Medulla oblongata (tissue), 1 donor: ENCODE results near the gene ORC3.
"Not testable (repeated sequence)": the region's sequence is repeated elsewhere in the genome, so short reads cannot be mapped to it uniquely, and the experiment has no call there.

Source experiments
- DNase-seq: peaks from one replicate; pipeline ENCODE4 v3.0.0-alpha.2; 2015; ENCODE audit errors: extremely low spot score

Gene ORC3

GRCh38 chr6:87697581-87698546 is 107.9 kb downstream of the ORC3 start:
- peak; percentile 86 for DNase-seq

DNA sequence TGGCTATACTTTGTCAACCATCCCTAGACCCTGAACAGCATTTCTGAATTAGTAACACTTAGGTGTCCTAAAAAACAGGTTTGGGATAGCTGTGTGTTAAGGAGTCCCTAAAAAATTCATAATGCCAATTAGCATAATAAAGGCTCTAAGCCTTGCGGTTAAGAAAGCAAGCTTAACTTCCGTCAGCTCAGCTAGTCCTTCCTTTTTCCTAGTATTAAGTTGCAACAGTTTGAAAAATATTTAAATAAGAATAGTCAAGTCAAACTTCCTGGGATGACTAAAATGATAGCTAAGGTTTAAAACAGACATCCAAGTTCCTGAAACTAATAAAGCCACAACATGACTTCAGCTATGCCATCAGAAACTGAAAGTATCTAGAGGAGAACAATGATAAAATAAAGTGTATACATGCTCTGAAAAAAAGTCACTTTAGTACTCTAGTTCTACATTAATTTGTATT is 108.6 kb downstream of the ORC3 start:
- peak; percentile 72 for DNase-seq

- peak; percentile 25 for DNase-seq
Observed at GRCh38 chr6:87699576-87699975, 109.6 kb downstream of the ORC3 start.

DNA sequence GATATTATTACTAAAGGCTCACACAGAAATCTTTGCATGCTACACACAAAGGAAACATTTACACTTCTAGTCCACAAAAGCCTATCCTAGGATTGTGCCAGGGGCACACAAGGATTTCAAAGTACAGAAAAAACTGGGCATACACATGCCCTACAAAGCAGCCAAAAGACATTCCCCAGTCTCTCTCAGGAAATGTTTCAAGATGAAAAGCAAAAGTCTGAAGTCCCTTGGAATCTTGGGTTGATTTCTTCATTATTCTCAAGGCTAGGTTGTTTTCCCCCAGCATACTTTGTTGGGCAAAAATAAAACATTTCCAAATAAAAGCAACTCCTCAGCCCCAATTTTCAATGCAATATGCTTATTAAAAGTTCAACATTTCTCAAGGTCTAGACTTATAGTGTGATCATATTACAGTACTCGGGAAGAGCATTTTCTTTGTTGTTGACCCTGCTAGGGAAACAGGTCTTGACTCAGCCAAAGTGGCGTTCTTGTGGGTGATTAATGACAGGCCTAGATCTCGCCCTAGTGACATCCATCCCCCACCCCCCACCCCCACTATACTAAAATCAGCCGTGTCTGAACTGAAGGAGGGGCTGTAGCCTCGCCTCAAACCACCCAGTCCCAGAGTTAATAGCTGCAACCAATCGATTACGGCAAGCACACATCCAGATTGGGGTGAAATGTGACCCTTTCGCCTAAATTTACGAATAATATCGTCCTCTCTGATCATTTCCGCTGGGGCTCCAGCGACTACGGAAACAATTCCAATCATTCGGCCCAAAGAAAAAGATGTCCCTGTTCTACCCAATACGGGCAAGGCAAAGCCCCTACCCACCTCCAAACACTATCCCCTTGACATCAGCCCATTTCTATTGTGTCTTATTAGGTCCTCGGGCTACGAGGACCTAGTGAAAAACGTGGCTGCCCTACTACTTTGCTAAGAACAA is 110.7 kb downstream of the ORC3 start:
- peak; percentile 68 for DNase-seq

DNA sequence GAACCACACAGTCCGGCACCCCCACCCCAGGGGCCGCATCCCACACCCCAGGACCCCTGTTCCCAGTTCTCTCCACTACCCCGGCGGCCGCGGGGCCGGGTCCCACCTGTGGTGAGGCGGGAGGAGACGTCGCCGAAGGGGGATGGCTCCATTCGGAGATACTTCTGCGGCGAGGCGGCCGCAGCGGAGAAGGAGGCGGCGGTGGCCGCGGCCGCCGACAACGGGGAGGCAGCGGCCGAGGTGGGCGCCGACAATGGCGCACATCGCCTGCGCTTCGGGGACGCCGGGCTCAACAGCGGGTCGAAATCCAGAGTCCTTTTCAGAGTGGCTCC is 111.4 kb downstream of the ORC3 start:
- no peak for DNase-seq

GRCh38 chr6:87701676-87702588 is 112.0 kb downstream of the ORC3 start, which contains the start of gene AKIRIN2:
TSS of gene AKIRIN2 (minus strand) at chr6:87702233. CDS start at chr6:87701684, 549 bp downstream.
- peak; percentile 99 for DNase-seq

DNA sequence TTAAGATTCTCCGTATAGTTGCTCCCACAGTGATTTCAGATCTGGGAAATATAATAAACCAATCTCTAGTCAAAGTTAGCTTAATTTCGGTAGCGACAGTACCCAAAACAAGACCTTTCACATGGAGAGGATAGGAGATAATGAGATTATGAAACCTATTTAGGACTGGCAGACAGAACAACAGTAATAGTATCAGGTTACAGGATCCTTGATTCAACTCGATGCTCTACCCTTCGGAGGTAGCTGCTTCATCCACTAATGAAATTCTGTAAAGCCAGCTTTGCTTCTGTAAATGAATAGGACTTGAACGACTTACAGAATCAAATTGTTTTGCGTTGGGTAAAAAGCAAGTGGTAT is 112.6 kb downstream of the ORC3 start:
- peak; percentile 51 for DNase-seq

DNA sequence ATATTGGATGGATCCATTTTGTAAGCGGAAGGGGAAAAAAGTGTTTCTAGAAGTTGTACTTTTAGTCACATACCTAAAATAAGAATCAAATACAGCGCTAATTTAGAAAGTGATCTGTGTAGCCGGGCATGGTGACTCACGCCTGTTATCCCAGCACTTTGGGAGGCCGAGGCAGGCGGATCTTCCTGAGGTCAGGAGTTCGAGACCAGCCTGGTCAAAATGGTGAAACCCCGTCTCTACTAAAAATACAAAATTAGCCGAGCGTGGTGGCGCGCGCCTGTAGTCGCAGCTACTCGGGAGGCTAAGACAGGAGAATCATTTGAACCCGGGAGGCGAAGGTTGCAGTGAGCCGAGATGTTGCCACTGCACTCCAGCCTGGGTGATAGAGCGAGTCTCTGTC is 113.1 kb downstream of the ORC3 start:
- not testable (repeated sequence) for DNase-seq

DNA sequence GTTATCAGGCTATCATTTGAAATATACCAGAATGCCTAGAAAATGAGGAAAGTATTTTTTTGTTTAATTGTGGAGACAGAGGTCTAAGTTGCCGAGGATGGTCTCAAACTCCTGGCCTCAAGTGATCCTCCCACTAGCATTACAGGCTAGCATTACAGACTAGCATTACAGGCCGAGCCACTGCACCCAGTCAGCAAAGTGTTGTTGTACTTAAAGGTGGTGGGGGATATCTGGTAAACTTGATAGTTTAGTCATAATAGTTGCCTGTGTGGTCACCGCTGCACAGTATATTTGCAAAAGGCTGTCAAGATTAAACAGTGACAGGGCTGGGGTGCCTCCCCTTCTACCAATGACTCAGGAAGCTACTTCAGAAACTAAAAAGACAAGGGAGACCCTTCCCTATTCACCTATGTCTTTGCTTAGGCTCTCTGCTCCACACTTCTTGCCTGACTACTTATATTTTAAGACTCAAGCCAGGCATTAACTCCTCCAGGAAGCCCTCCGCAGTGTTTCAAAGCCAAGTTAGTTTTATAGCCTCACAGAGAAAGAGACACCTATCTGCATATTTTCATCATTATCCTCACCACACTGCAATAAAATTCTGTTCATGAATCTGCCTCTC is 115.2 kb downstream of the ORC3 start:
- no peak for DNase-seq

GRCh38 chr6:87706187-87706966 is 116.4 kb downstream of the ORC3 start:
- DNase-seq, result no peak

GRCh38 chr6:87708581-87709427 is 118.9 kb downstream of the ORC3 start:
- DNase-seq, result not testable (repeated sequence)

DNA sequence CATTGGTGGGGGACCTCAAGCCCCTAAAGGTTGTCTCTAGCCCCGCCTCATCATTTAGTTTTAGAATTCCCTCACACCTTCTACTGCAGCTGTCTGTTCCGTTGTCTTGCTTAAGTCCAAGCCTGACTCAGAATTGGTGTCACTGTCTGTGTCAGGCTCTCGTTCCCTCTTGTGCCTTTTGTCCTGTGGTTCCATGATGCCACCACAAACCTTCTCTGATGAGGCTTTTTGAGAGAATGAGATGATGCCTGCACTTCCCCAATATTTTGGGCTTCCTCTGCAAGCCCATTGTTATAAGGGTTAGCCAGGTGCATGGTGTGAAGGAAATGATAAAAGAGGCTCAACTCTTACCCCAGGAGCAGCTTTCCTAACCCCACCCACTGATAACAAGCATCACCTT is 120.2 kb downstream of the ORC3 start:
- DNase-seq, result no peak

GRCh38 chr6:87712713-87713112 is 122.8 kb downstream of the ORC3 start:
- DNase-seq, result not testable (repeated sequence)

DNA sequence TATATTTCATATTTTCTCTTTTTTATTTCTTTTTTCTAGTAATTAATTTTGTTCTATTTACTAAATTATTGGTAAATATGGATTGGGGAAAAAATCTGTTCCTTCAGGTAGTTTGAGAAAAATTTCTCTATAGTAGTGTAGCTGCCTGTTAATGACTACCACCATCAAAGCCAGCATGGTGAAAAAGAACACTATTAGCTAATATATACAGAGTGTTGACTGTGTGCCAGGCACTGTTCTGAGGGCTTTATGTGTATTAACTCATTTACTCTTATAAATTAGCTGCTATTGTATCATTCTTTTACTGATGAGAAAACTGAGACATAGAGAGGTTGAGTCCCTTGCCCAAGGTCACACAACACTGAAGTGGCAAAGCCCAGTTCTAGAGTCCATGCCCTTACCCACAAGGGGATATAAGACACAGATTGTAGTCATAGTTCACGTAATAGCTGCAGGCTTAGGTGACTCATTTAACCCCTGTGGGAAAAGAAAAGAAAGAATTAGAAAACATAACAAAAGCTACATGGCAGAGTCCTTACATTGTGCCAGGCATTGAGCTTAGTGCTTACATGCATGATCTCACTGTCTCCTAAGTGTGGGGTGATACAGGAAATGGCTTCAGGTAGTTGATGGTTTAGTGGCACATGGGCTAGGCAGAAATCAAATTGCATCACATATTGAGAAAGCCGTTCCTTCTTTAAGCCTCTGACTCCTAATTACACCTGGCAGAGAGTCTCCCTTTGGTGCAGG is 124.3 kb downstream of the ORC3 start:
- no peak for DNase-seq
